Activated CD4-positive, alpha-beta T cell treated with anti-CD3 and anti-CD28 coated beads, Interleukin-2, amount 10 ng/mL, durations not matched to agents 7 days and 5 days (primary cell): ENCODE measurements around the gene KCNH1. TPM values are rescaled to one million over a fixed set of nuclear protein-coding genes. Genes with fewer than 3 reads are reported as not detected.

Experiments used
- CTCF ChIA-PET: fragments of 350-600 bp; sonication (Branson Sonifier 250); formaldehyde crosslinking; loops from one replicate; lab custom pipeline; 2021; ENCODE audit warnings: antibody characterized with exemption; lab: Charles Lee
- POLR2A ChIA-PET: fragments of 350-600 bp; sonication (Branson Sonifier 250); formaldehyde crosslinking; loops from one replicate; lab custom pipeline; 2021; ENCODE audit warnings: antibody characterized with exemption; lab: Charles Lee
- DNase-seq: peaks from one replicate; pipeline ENCODE4 v3.0.0-alpha.2; 2020
- H3K27ac Mint-ChIP-seq: one replicate; pipeline ENCODE4 v1.8.0; 2021; ENCODE audit warnings: mild to moderate bottlenecking, moderate library complexity, mixed read lengths
- H3K27me3 Mint-ChIP-seq: one replicate; pipeline ENCODE4 v1.8.0; 2021; ENCODE audit warnings: mixed read lengths
- H3K36me3 Mint-ChIP-seq: one replicate; pipeline ENCODE4 v1.8.0; 2021; ENCODE audit warnings: low read depth, mixed read lengths
- H3K4me1 Mint-ChIP-seq: one replicate; pipeline ENCODE4 v1.8.0; 2021; ENCODE audit warnings: mixed read lengths
- H3K4me3 Mint-ChIP-seq: one replicate; pipeline ENCODE4 v1.8.0; 2021; ENCODE audit warnings: mild to moderate bottlenecking, moderate library complexity, mixed read lengths
- H3K9me3 Mint-ChIP-seq: one replicate; pipeline ENCODE4 v1.8.0; 2021; ENCODE audit warnings: mixed read lengths
- total RNA-seq, 2 experiments: library from RNA; stranded (reverse); gene quantifications; one replicate each; pipeline ENCODE4 v1.2.3, GENCODE V29; 2021

The KCNH1 gene
- total RNA-seq, 2 experiments from 2014 or later: not detected

GRCh38 chr1:210758261-210758660 is 375.7 kb downstream of the KCNH1 start:
- Mint-ChIP-seq H3K4me3 (no peak overlapping the region), H3K9me3 (peaks cover 7% of the 10 kb centered on the region), H3K27me3 (peaks cover 10% of the 10 kb centered on the region), H3K4me1 (no peaks in the 10 kb centered on the region), H3K36me3 (no peaks in the 10 kb centered on the region), H3K27ac (no peak overlapping the region)
- DNase-seq: no peak
- POLR2A ChIA-PET: no interaction called here
- CTCF ChIA-PET: interaction anchor here (1.5 kb wide), 1 partner anchor 299 kb away, joined by 3 read pairs; no protein-coding TSS in a partner anchor

- Mint-ChIP-seq H3K36me3 (no peaks in the 10 kb centered on the region), H3K27me3 (peaks cover 6% of the 10 kb centered on the region), H3K9me3 (peaks cover 7% of the 10 kb centered on the region), H3K27ac (no peak overlapping the region), H3K4me3 (no peak overlapping the region), H3K4me1 (no peaks in the 10 kb centered on the region)
- no peak for DNase-seq
- CTCF ChIA-PET: interaction anchor here (1.5 kb wide), 1 partner anchor 298 kb away, joined by 3 read pairs; no protein-coding TSS in a partner anchor
- POLR2A ChIA-PET: no interaction called here
These were observed 376.3 kb downstream of the KCNH1 start for GRCh38 chr1:210757677-210758076.

GRCh38 chr1:210755991-210756659 is 377.8 kb downstream of the KCNH1 start:
- H3K27me3 Mint-ChIP-seq: no peaks in the 10 kb centered on the region
- no peak overlapping the region for H3K27ac Mint-ChIP-seq
- DNase-seq: no peak
- H3K9me3 Mint-ChIP-seq: peaks cover 7% of the 10 kb centered on the region
- H3K4me1 Mint-ChIP-seq: no peaks in the 10 kb centered on the region
- H3K36me3 Mint-ChIP-seq: no peaks in the 10 kb centered on the region
- no peak overlapping the region for H3K4me3 Mint-ChIP-seq
- ChIA-PET POLR2A (no interaction called here), CTCF (no interaction called here)

- CTCF ChIA-PET: no interaction called here
These were observed 378.9 kb downstream of the KCNH1 start for GRCh38 chr1:210754878-210755665.

GRCh38 chr1:210751911-210752310 is 382.0 kb downstream of the KCNH1 start:
- Mint-ChIP-seq H3K4me1 (no peaks in the 10 kb centered on the region), H3K4me3 (no peak overlapping the region), H3K27me3 (peaks cover 2% of the 10 kb centered on the region), H3K9me3 (no peaks in the 10 kb centered on the region), H3K27ac (no peak overlapping the region), H3K36me3 (no peaks in the 10 kb centered on the region)
- no peak for DNase-seq
- POLR2A ChIA-PET: no interaction called here
- CTCF ChIA-PET: no interaction called here

More at GRCh38 chr1:210754878-210755665, 378.9 kb downstream of the KCNH1 start:
- H3K9me3 Mint-ChIP-seq: peaks cover 3% of the 10 kb centered on the region
- peaks cover 2% of the 10 kb centered on the region for H3K27me3 Mint-ChIP-seq
- no peak overlapping the region for H3K4me3 Mint-ChIP-seq
- POLR2A ChIA-PET: no interaction called here
- no peak for DNase-seq
- H3K4me1 Mint-ChIP-seq: no peaks in the 10 kb centered on the region
- no peaks in the 10 kb centered on the region for H3K36me3 Mint-ChIP-seq
- no peak overlapping the region for H3K27ac Mint-ChIP-seq

GRCh38 chr1:210750468-210750867 is 383.5 kb downstream of the KCNH1 start:
- no peak for DNase-seq
- POLR2A ChIA-PET: no interaction called here
- Mint-ChIP-seq H3K36me3 (no peaks in the 10 kb centered on the region), H3K4me1 (no peaks in the 10 kb centered on the region), H3K27me3 (peaks cover 2% of the 10 kb centered on the region), H3K27ac (no peak overlapping the region), H3K4me3 (no peak overlapping the region), H3K9me3 (no peaks in the 10 kb centered on the region)
- CTCF ChIA-PET: no interaction called here

GRCh38 chr1:210748796-210749195 is 385.2 kb downstream of the KCNH1 start:
- Mint-ChIP-seq H3K4me1 (no peaks in the 10 kb centered on the region), H3K9me3 (no peaks in the 10 kb centered on the region), H3K27ac (no peak overlapping the region), H3K36me3 (no peaks in the 10 kb centered on the region), H3K4me3 (no peak overlapping the region), H3K27me3 (peaks cover 2% of the 10 kb centered on the region)
- DNase-seq: no peak
- ChIA-PET CTCF (no interaction called here), POLR2A (no interaction called here)

- H3K4me1 Mint-ChIP-seq: no peaks in the 10 kb centered on the region
- no peak for DNase-seq
- H3K27me3 Mint-ChIP-seq: peaks cover 2% of the 10 kb centered on the region
- ChIA-PET CTCF (no interaction called here), POLR2A (no interaction called here)
- H3K9me3 Mint-ChIP-seq: no peaks in the 10 kb centered on the region
- no peaks in the 10 kb centered on the region for H3K36me3 Mint-ChIP-seq
- no peak overlapping the region for H3K27ac Mint-ChIP-seq
- H3K4me3 Mint-ChIP-seq: no peak overlapping the region
These were observed 386.1 kb downstream of the KCNH1 start for GRCh38 chr1:210747890-210748289.

- Mint-ChIP-seq H3K27ac (no peak overlapping the region), H3K36me3 (no peaks in the 10 kb centered on the region), H3K4me3 (no peak overlapping the region), H3K27me3 (peaks cover 2% of the 10 kb centered on the region), H3K9me3 (no peaks in the 10 kb centered on the region), H3K4me1 (no peaks in the 10 kb centered on the region)
- POLR2A ChIA-PET: no interaction called here
- DNase-seq: no peak
- CTCF ChIA-PET: no interaction called here
These were observed 386.8 kb downstream of the KCNH1 start for GRCh38 chr1:210747112-210747511.

GRCh38 chr1:210746024-210746731 is 387.8 kb downstream of the KCNH1 start:
- no peak for DNase-seq
- H3K9me3 Mint-ChIP-seq: no peaks in the 10 kb centered on the region
- ChIA-PET CTCF (no interaction called here), POLR2A (no interaction called here)
- no peak overlapping the region for H3K4me3 Mint-ChIP-seq
- peaks cover 2% of the 10 kb centered on the region for H3K27me3 Mint-ChIP-seq
- H3K4me1 Mint-ChIP-seq: no peaks in the 10 kb centered on the region
- H3K27ac Mint-ChIP-seq: no peak overlapping the region
- no peaks in the 10 kb centered on the region for H3K36me3 Mint-ChIP-seq

GRCh38 chr1:210743038-210743437 is 390.9 kb downstream of the KCNH1 start:
- ChIA-PET POLR2A (no interaction called here), CTCF (interaction anchor here (0.8 kb wide), 1 partner anchor 9 kb away, joined by 4 read pairs; no protein-coding TSS in a partner anchor)
- H3K4me1 Mint-ChIP-seq: no peaks in the 10 kb centered on the region
- no peaks in the 10 kb centered on the region for H3K9me3 Mint-ChIP-seq
- H3K27me3 Mint-ChIP-seq: no peaks in the 10 kb centered on the region
- H3K27ac Mint-ChIP-seq: no peak overlapping the region
- H3K36me3 Mint-ChIP-seq: no peaks in the 10 kb centered on the region
- H3K4me3 Mint-ChIP-seq: no peak overlapping the region
- DNase-seq: no peak

GRCh38 chr1:210741564-210741963 is 392.4 kb downstream of the KCNH1 start:
- no peak for DNase-seq
- H3K9me3 Mint-ChIP-seq: no peaks in the 10 kb centered on the region
- H3K27ac Mint-ChIP-seq: no peak overlapping the region
- peaks cover 4% of the 10 kb centered on the region for H3K27me3 Mint-ChIP-seq
- CTCF ChIA-PET: no interaction called here
- H3K4me3 Mint-ChIP-seq: no peak overlapping the region
- no peaks in the 10 kb centered on the region for H3K36me3 Mint-ChIP-seq
- no peaks in the 10 kb centered on the region for H3K4me1 Mint-ChIP-seq
- POLR2A ChIA-PET: no interaction called here

GRCh38 chr1:210739627-210740026 is 394.3 kb downstream of the KCNH1 start:
- ChIA-PET POLR2A (no interaction called here), CTCF (interaction anchor here (0.7 kb wide), 1 partner anchor 15 kb away, joined by 3 read pairs; no protein-coding TSS in a partner anchor)
- Mint-ChIP-seq H3K9me3 (no peaks in the 10 kb centered on the region), H3K4me1 (no peaks in the 10 kb centered on the region), H3K4me3 (no peak overlapping the region), H3K27me3 (peaks cover 6% of the 10 kb centered on the region), H3K36me3 (no peaks in the 10 kb centered on the region), H3K27ac (no peak overlapping the region)
- DNase-seq: no peak
